ENCODE data around the gene PHF12.

DNA sequence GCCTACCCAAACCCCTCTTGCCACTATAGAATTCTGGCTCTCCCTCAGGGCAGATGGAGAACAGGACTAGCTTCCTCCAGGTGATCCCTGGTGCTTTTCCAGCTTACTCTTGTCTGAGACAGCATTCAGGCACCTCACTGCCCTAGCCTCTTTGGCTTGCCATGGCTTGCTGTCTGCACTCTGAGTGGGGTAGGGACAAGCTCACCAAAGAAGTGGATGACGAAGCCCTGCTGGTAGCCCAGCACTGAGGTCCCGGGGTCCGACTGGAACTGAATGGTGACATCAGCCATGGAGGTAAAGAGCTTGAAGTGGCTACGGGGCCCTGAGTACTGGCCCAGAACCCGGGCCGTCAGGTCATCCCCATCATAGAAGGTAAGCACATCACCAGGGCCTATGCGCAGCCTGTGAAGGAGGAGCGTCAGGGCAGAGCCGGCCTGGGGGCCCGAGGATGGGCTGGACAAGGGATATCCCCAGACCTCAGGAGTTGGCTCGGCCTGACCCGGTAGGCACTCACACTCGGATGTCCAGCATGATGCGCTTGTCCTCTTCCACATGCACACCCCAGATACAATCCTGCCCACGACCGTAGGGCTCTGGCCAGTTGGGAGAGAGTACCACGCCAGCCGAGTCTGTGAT is 7.6 kb upstream of the PHF12 start:
- no peak for TF ChIP-seq CTCF (IDR thresholded peaks at IDR 0.05)
- no peak for TF ChIP-seq POLR2A (IDR thresholded peaks at IDR 0.05)

All from Peyer's patch (tissue), 4 donors.